ENCODE measurements around the gene REV1.
"Not testable (repeated sequence)": the region's sequence is repeated elsewhere in the genome, so short reads cannot be mapped to it uniquely, and the experiment has no call there.

REV1 gene

GRCh38 chr2:99489761-99490622 is at the start of gene REV1:
Gene REV1, minus strand, starts transcription at chr2:99490017. Its CDS starts 25,042 bp downstream, at chr2:99464975.
- peak; percentile 87 to 88 (median 88) for DNase-seq (ENCODE audit: low read depth in 3 of 3)

DNA sequence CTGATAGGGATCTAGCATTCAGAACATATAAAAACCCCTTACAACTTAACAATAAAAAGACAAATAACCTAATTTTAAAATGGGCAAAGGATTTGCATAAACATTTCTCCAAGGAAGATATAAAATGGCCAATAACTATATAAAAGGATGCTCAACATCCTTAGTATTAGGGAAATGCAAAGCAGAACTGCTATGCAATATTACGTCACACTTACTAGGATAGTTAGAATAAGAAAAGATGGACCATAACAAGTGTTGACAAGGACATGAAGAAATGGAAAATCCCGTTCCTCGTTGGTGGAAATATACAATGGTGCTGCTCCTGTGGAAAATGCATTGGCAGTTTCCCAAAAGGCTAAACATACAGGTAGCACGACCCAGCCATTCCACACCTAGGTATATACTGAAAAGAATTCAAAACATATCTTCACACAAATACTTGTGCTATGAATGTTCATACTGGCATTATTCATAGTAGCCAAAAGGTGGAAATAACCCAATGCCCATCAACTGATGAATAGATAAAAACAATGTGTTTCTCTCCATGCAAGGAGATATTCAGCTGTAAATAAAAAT is 48.2 kb upstream of the REV1 start:
- DNase-seq (ENCODE audit: low read depth in 3 of 3), result no peak

GRCh38 chr2:99524056-99524455 is 34.2 kb upstream of the REV1 start:
- DNase-seq (ENCODE audit: low read depth in 3 of 3), result no peak

DNA sequence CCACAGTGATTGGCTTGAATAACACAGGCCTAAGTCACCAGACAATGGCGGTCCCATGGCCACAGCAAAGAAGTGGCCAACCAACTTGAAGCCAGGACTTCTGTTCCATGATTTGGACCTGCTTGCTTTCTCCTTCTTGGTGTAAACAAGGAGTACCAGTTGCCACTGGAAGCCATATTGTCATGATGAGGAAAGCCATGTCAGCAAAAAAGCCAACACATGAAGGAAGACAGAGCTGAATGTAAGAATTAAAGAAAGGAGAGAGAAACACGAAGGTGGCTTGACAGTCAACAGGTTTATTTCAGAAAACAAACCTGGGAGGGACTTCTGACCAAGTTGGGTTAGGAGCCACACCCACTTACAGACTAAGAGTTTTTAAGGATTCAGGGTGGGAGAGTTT is 32.3 kb upstream of the REV1 start:
- no peak for DNase-seq (ENCODE audit: low read depth in 3 of 3)

DNA sequence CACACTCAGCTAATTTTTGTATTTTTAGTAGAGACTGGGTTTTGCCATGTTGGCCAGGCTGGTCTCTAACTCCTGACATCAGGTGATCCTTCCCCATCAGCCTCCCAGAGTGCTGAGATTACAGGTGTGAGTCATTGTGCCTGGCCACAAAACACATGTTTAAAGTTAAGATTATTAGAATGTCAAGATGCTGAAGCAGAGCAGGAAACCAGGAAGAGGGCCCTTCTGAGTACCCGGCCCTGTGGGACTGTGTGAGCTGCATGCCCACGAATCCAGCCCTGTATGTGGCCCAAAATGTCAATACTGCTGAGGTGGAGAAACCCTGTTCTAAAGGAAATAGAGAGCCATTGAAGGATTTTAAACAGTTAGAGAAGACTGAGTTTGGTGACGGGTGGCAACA is 31.0 kb upstream of the REV1 start:
- no peak for DNase-seq (ENCODE audit: low read depth in 3 of 3)

DNA sequence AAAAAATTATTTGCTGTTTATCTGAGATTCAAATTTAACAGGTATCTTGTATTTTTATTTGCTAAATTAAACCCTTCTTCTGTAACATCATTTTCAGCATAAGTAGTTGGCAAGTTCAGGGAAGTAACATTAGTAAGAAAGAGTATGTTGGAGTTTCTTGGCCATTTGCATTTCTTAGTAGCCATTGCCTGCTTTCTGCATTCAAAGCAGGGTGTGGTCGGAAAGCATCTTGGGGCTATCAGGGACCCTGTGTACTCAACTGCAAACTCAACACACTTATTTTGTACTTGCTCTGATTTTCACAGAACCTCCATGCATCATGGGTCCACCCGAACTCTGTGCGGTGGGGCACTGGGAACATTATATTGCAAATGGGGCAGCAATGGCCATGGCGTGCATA is 30.4 kb upstream of the REV1 start:
- DNase-seq (ENCODE audit: low read depth in 3 of 3), result no peak

- no peak for DNase-seq (ENCODE audit: low read depth in 3 of 3)
Observed at GRCh38 chr2:99514357-99514756, 24.5 kb upstream of the REV1 start.

GRCh38 chr2:99512181-99512591 is 22.4 kb upstream of the REV1 start:
- no peak for DNase-seq (ENCODE audit: low read depth in 3 of 3)

GRCh38 chr2:99509387-99509786 is 19.6 kb upstream of the REV1 start:
- DNase-seq (ENCODE audit: low read depth in 3 of 3), result no peak

- DNase-seq (ENCODE audit: low read depth in 3 of 3), result no peak
Observed at GRCh38 chr2:99507937-99508818, 18.4 kb upstream of the REV1 start.

DNA sequence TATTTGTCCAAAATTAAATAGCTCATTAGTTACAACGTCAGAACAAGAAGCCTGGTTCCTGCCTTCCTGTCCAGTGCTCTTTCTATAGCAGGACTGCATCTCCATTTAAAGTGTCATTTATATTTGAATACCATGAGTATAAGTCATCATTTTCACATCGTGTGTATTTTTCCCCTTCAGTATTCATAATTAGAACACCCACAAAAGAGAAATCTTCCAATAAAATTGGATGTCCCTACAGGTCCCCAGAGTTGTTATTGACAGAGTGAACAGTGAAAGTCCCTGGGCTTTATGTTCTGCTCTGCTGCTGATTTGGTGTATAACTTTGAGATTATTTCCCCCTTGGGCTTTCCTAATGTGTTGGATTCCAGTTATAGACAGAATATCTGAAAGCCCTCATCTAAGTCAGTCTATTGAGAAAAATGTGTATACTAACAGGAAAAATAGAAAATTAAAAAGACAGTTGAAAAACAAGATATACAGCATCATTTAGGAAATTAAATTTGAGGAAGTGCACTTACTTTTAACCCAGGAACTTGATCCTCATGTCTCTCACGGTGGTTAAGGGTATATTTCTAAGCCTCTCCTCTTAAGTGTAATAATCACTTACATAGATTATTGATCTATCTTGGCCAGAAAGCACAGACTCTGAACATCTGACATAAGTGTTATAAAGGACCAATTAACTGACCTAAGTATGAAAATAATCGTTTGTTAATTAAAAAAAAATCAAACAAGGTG is 15.2 kb upstream of the REV1 start:
- no peak for DNase-seq (ENCODE audit: low read depth in 3 of 3)

- not testable (repeated sequence) for DNase-seq (ENCODE audit: low read depth in 3 of 3)
Observed at GRCh38 chr2:99503662-99504416, 14.0 kb upstream of the REV1 start.

DNA sequence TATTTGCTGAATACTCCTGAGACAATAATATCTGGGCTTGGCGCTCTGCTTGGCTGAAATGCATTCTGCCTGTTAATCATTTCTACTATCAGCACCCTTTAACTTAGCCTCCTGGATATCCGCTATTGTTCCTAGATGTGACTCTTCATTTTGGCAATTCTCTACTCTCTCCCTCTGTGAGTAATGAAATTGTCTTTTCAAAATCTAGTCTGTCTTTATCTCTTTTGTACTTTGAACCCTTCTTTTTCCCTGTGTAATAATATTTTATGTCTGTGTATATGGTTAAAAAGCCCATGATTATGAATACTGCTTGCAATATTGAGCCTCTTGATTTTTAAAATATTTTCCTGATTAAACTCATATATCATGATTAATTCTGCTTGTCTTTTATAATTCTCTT is 6.2 kb upstream of the REV1 start:
- DNase-seq (ENCODE audit: low read depth in 3 of 3), result no peak

DNA sequence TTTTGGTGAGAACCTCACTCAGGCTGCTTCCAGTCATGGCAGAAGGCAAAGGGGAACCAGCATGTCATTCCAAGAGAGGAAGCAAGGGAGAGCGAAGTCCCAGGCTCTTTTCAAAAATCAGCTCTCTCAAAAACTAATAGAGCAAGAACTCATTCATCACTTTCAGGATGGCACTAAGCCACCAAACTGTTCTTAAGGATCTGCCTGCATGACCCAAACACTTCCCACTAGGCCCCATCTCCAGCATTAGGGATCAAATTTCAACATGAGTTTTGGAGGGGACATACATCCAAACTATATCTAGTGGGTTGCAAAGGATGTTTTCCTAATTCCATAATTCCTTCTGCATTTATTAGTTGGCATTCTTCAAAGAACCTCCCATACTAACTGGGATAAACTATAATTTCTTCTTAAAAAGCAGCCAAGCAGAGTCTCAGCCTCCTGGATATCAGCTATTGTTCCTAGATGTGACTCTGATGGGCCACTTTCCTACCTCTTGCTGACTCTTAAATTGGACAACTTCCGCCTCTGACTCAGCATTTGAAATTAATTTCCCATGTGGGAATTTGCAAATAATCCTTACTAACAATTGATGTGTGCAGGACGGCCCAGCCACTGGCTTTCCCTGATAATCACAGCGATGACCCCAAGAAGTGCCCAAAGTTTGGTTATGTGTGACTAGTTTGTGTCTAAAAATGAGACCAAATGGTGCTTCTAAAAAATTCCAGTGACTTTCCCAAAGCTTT is 5.5 kb upstream of the REV1 start:
- no peak for DNase-seq (ENCODE audit: low read depth in 3 of 3)

DNA sequence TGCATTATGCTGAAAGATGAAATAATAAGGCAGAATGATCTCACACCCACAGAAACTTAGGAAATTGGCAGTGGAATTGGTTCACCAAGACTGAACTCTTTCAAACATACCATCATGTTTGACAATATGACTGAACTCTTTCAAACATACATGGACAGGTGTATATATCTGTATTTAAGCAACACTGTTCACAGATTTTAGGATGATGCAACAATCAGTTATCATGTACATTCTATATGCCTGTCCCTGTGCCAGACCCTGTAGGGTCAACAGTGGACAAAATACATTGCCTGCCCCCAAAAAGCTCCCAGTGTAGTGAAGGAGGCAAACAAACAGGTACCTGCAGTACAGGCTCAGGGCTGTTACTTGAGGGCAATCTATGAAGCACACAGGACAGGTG is 2.9 kb upstream of the REV1 start:
- no peak for DNase-seq (ENCODE audit: low read depth in 3 of 3)

- no peak for DNase-seq (ENCODE audit: low read depth in 3 of 3)
Observed at GRCh38 chr2:99490623-99491461, 1.0 kb upstream of the REV1 start.

GRCh38 chr2:99489063-99489760 is 605 bp downstream of the REV1 start:
- DNase-seq (ENCODE audit: low read depth in 3 of 3), result peak; percentile 4 to 13 (median 9)

DNA sequence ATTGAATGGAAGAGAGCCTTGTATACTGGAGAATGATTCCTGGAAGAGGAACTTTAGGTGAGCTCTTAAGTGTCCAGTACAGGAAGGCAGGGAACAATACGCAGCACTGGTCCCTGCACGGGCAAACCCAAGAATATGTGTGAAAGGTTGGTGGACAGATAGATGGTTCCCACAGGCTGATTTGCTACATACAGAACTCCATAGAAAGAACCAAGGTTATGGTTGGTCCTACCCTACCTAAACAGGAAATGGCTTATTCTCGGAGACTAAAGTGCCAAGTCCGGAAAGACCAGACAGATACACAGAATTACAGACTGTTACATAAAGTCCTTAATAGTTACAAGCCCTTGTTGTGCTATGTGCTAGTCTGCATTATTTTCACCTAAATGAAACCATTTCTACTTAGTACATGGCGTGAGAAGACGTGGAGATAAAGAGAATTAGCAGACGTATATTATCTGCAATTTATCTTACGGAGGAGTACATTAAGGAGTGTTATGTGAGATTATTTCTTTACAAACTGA is 1.2 kb downstream of the REV1 start:
- no peak for DNase-seq (ENCODE audit: low read depth in 3 of 3)
